Measurements from ENCODE around the gene NR5A1.

Gene NR5A1

DNA sequence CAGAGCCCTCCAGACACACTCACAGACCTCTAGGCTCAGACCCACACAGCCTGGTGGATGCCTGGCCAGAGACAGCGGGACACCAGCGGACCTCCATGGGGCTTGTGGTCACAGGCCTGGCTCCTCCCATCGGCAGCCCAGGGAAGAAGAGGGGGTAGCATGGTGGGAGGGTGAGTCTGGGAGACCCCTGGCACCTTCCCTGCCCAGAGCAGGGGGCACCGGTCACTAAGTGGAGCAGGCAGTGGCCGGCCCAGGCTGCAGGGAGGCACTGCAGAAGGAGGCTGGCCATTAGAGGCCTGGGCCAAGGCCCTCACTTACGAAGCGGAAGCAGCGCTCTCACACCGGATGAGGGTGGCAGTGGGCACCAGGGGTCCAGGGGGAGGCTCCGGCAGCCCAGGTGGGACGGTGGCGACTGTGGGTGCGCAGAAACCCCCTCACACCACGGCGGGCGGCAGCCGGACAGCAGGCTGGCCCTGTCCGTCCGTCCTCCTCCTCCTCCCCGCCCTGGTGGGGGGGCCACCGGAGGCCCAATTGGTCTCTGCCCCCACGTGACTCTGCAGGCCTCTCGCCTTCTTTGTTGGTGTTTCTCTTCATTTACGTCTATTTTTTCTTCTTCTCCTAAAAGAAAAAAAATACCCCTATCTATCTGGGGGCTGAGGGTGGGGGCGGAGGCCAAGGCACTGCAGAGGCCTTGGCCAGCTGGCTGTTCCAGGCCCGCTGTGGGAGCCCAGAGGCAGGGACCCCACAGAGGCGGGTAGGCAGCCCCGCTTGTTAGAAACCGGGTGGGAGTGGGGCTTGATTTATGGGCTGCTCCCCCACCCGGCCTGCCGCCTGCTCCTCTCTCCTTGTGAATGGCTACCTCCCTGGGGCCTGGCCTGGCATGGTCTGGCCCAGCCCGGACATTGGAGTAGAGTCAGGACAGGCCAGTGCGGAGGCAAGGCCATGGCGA is at the start of gene NR5A1:
NR5A1 (minus strand) TSS at position 469 of the 949 bp plus-strand sequence. CDS start 4,004 bp downstream, outside the sequence.
- no peak for DNase-seq

DNA sequence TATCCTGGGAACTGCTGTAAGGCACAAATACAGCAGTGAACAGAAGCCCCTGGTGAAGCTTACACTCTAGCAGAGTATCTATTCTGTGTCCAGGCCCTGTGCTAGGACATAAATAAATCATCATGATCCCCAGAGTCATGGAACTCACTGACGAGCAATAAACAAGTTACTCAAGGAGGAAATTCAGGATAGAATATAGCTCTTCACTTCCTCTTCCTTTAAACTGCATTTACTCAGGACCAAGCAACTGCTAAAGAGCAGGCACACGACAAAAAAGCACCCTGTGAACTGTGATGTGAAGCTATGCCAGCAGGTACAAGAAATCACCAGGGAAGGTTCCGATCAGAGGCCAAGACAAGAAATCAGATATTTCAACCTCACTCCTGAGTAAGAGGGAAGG is 47.8 kb upstream of the NR5A1 start:
- DNase-seq, result no peak

DNA sequence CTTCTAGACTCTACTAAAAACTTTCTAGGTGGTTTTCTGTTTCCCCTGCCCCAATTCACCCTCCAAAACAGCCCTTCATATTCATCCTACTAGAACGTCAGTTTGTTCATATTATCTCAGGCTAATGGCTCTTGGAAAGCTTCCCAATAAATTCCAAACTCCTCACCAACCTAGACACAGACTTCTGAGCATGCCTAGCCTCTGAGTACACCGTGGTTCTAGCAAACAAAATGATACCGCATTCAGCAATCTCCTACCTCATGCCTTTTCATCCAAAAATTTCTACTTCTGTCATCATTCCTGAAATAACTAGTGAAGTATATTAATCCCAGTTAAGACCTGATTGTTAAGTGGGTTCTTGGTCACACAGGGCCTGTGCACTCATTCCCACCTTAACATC is 46.5 kb upstream of the NR5A1 start:
- no peak for DNase-seq

DNA sequence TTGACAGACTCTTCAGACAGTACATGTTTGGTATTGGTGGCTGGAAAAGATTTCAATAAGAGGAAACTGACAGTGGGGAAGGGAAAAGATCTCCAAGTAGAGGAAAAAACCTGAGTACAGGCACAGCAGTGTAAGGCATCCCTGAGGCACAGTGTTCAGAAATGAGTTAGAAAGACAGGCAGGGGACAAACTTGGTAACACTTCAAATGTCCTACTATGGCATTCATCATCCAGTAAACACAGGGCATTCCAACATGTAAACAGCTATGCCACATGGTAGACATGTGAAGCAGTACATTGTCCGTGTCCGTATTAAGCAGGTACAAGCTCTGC is 45.0 kb upstream of the NR5A1 start:
- no peak for DNase-seq

DNA sequence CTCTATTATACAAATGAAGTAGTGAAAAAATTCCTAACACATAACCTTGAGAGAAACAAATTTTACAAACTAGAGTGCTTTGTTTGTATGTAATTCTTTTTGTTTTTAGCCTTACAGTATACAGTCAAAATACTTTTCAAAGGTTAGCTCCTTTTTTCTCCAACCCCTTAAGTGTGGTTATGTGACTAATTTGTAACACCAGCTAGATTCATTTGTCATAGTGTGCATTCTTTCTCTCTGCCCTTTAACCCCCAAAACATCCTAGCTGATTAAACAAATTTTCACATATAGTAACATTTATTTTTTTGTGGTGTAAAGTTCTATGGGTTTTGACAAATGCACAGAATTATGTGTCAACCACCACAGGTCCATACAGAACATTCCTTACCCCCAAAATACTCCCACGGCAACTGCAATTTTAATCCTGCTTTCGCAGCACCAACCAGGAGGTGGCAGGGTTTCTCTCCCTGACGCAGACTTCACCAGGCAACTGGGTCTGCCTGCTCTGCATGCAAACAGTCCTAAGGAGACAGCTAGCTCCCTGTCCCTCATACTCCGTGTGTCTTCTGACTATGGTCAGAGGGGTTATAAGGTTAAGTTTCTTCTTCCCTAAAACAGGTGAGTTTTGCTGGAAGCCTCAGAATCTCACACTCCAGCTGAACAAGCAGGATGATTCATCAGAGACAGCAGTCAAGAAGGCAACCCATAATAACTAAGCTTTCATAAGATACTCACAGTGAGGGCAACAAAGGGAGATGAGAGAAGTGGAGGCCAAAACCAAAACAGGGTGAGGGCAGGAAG is 44.5 kb upstream of the NR5A1 start:
- peak in 1 of 4 experiments; percentile 1 for DNase-seq

DNA sequence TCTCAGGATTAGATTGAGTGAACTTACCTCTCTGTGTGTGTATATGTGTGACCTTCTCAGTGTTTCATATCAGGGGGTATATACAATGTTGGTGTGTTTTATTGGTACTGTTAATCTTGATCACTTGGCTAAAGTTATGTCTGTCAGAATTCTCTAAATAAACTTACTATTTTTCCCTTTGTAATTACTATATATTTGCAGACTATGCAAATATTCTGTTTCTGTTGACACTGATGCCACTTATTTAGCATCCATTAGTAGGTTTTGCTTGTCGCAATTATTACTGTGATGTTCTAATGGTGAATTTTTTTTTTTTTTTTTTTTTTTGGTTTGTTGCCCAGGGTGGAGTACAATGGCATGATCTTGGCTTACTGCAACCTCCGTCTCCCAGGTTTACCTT is 42.9 kb upstream of the NR5A1 start:
- DNase-seq, result no peak

DNA sequence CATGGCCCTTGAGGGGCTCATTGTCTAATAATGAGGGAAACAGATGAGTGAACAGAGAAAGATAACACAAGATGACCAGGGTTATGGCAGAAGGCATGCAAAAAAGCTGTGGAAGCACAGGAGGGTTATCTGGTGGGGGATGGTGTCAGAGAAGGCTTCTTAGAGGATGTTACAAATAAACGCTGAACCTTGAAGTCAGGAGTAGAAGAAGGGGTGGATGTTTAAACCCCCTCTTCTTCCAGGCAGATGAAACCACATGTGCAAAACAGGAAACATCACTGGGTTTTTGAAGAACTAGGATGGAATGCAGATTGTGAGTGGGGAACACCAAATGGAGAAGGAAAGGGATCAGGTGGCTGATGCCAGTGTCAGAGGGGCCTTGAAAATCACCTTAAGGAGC is 41.8 kb upstream of the NR5A1 start:
- DNase-seq, result no peak

DNA sequence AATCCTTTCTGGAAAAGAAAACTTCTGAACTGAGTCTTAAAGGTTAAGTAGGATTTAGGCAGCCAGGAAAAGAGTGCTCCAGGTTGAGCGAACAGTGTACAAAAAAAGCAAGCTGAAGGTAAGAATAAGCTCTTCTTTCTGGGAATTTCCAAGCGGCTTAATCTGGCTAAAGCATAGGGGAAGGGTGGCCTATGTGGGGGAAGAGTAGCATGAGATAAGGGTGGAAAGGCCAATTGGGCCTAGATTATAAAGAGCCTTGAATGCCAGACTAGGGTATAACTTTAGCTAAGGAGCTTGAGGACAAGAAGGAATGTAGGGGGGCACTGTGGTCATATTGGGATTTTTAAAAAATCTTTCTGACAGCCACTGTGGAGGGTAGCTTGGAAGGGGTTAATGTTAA is 37.3 kb upstream of the NR5A1 start:
- no peak for DNase-seq

DNA sequence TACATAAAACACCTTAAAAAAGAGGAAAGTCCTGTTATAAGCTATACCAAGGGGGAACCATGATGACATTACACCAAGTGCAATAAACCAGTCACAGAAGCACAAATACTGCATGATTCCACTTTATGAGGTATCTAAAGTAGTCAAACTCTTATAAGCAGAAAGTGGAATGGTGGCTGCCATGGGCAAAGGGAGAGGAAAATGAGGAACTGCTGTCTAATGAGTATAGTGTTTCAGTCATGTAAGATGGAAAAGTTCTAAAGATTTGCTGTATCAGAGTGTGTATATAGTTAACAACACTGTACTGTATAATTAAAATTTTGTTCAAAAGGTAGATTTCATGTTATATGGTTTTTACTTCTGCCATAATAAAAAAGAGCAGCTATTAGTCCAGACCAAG is 34.6 kb upstream of the NR5A1 start:
- DNase-seq, result no peak

DNA sequence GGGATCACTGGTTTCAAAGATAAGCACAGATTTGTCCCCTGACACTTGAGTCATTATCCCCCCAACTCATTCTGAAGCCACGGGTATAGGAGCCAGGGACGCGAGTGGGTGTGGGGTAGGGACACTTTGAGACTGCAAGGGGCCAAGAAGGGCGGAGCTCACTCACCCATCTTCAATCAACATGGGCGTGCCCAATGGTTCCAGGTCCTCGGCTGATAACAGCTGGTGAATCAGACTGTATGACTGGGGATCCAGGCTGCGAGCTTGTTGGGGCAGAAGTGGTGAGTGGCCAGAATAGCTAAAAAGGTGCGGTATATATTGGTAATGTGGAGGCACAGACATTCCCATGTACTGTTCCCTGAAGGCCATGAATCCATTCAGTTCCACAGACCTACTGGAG is 30.7 kb upstream of the NR5A1 start:
- DNase-seq, result no peak

DNA sequence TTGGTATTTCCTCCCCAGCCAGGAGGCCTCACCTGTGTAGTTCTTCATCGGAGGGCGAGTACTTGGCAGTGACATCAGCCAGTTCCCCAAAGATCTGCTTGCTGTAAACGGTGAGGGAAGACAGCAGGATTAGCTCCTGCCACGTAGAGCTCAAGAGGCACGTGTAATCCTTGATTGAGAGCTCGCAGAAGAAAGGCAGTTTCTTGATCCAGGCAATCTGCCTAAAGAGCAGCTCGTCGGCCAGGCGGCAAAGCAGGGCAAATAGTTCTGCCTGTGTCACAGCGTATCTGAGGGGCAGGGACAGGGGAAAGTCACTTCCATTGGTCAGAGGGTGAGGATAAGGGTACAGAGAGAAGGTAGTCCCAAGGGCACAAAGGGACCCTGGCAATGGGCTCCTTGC is 28.6 kb upstream of the NR5A1 start:
- no peak for DNase-seq

DNA sequence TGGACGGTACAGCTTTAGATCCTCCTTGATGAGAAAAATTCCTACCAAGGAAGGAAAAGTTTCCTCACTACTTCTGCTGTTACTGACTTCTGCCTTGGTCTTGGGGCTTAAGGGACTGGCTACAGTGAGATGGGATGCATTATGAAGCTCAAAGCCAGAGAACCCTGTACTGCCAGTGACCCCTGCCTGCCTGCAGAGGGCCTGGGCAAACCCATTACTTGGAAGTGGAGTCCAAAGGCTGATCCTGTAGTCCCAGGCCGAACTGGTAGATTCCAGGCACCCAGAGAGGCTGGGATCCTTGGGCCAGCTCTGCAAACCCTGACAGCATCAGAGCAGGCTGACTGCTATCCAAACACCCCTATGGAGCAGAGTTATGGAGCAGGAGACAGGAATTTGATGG is 25.7 kb upstream of the NR5A1 start:
- no peak for DNase-seq

DNA sequence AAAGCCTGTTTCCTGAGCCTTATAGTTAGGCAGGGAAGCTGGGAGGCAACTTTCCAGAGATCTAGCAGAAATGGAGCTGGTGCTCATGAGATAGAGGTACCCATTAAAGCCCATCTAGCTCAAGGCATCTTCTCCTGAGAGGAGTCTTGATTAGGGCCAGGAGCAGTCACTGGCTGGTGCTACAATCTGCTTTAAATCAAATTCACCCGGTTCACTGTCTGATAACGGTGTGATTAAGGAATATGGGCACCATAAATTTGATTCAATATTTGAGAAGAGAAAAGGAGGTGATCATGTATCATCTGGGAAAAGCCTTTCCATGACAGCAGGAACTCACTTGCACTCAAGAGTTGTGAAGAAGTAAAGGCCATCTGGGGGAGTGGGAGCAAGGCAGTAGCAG is 23.9 kb upstream of the NR5A1 start:
- no peak for DNase-seq

DNA sequence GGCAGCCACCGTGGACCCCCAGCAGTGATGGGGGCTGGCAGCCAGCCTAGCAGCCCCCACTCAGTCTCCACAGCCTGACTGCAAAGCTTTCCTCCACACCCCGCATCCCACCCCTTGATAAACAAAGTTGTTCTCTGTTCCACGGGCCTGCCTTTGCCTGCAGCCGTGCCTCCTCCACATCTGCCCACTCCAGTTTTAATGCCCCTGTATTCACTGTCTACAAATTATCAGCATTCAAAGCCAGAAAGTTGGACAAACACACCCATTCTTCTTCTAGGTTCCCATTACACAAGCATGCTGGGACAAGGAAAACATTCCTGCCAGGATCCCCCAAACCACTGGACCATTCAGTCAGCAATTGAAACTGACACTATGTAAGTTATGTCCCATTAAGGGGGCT is 23.0 kb upstream of the NR5A1 start:
- no peak for DNase-seq

DNA sequence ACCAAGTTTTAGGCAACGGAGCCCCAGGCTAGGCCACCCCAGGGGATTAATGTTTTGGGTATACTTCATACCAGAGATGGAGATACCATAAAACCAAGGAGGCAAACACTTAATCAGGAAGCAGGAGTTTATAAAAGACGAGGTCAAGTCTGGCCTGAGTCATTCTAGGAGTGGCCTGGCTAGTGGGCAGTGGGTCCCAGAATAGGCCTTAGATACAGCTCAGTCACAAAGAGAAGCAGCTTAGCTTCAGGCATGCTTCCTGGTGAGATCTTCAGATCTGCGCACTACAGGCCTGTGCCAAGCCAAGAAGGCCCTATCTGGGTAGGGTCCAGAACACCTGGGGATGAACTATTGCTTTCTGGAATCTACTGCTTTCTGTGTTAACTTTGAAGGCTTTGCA is 20.6 kb upstream of the NR5A1 start:
- DNase-seq, result no peak

DNA sequence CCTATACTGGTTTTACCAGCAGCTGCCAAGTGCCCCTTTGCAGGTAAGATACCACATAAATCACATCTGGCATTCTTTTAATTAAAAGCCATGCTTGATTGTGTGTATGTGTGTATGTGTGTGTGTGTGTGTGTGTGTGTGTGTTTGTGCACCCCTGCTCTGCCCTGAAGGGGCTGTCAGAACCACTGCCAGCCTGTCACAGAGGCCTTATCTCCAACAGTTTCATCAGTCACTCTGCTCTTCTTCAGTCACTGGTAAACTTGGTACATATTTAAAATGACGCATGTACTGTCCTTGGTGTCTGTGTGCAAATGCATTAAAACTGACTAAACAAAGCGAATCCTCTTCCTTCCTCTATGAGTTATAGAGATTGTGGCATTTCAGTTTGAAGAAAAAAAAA is 19.0 kb upstream of the NR5A1 start:
- no peak for DNase-seq

DNA sequence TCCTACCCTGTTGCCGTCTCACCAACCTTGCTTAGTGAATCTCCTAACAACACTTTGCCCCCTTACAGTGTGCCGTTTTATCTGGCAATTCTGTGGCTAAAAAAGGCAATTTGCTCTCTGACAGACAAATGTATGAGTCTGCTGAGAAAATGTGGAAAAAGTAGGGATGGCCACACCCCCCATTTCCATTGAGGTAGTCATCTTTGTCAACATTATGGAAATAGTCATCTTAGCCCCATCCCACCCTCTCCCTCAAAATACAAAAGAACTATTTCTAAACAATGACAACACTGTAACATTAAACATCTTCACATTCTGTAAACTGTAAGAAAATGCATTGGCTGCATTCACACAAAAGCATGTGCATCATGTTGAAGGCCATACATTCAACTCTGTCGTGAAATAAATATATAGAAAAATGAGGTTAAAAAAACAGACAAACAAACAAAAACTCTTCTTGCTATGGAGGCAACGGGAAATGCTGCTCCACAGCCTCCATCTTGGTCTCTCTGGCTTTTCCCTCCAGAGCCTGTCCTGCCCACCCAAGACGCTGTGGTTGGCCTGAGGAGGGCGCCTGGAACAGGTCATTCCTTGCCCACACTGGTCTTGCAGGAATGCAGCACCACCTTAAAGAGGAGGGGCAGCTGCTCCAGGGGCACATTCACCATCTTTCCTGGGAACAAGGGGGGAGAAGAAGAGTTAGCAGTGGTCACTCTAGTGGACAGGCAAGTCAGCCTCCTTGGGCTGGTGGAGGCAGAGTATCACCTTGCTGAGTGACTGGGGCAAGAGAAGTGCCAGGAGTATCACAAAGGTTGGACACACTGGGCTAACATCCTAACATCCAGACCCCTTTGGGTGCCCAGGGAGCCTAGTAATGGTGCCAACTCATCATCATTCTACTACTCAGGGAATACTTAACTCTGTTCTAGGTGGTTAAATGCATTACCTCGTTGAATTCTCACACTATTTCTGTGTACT is 15.2 kb upstream of the NR5A1 start:
- DNase-seq, result no peak

DNA sequence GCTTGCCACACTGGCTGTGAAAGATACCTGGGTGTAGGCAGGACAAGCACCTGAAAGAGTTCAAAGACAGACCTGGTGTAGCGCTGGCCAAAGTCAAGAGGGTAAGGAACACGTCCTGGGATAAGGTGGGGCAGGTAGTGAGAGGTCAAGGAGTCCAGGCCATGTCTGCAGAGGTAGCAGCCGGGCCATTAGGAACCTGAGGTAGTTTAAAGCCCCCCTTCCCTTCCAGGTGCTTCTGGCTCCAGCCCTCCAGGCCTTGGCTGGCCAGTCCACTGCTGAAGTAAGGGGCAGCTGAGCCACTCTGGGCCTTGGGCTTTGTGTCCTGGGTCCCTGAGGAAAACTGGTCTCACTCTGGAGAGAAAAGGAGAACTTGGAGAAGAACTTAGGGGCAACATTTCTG is 13.9 kb upstream of the NR5A1 start:
- DNase-seq, result no peak

DNA sequence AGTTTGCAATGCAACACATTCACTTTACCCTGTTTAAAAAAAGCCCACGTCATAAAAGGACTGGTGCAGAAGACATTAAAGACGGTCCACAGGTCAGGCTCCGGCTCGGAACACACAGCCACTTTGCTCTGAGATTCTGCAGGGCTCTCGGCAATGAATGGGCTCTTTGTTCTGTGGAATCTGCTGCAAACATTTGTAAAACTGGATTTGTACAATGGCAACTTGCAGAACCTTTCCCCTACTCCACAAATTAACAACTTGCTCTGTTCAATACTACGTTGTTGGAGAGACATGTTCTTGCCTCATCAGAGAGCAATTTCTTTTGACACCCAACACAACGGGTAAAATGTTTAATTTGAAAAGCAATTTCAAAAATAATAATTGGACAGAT is 13.0 kb upstream of the NR5A1 start:
- DNase-seq, result no peak

DNA sequence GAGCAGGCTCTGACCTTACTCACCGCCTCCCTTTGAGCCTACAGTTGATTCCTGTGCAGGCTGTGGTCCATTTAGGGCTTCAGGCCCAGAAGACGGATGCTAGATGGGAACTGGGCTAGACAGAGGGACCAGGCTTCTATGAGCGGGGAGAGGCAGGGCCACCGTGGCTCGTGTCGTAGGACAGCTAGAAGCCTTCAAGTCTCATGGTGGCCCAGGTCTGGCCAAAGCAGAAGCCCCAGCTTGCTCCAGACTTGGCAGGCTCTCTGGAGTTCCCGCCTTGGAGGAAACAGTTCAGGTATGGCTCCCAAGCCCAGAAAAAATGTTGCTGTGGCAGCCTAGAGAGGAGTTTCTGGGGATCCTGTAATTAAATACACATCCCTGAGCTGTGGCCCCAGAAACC is 10.9 kb upstream of the NR5A1 start:
- DNase-seq, result no peak

DNA sequence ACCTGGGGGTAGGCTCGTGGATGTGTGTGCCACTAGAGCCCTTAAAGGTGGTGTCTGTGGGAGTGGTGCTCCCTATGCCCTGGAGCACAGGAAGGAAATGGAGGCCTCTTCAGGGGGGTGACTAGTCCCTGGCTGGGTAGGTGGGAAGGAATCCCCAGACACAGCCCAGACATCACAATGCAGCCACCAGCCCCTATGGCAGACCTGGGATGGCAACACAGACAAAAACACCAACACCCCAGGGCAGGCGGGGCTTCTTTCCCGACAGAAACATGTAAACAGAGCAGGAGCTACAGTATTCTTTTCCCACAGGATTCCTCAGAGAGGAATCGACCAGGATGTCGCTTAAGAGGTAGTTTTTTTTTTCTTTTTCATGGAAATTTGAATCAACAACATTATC is 10.4 kb upstream of the NR5A1 start:
- DNase-seq, result no peak

DNA sequence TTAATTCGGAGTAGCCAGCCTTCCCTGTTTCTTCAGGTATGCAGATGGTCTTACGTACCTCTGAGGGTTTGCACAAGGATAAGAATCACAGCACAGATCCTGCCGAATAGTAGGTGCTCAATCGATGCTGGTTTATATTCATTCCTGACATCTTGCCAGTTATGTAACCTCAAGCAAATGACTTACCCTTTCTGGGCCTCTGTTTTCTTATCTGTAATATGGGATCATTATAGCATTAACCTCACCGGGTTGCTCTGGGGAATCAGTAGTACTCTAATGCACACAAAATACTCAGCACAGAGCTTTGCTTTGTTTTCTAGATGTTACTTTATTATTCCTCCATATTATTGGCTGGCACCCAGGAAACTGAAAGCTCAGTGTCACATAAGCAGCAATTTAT is 7.7 kb upstream of the NR5A1 start:
- no peak for DNase-seq

DNA sequence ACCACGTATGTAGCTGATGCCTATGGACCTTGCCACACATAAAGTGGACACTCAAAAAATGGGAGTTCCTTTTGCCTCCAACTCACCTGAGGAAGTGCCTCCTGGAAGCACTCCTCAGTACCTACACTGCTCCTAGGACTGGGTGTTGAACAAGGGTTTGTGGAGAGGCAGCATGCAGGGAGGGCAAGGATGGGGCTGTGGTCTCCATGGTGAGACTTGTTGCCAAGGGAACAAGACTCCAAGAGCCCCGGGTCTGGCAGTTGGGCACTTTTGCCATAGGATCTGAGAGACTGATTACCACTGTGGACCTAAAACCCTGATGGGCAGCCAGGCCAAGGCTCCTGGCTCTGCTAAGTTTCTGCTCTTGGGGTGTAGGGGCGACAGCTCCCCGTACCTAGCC is 6.9 kb upstream of the NR5A1 start:
- DNase-seq, result no peak
